Ovary (tissue), 9 donors: ENCODE results near the gene TMEM109. TPM values are rescaled to one million over a fixed set of nuclear protein-coding genes. Genes with fewer than 3 reads are reported as not detected.

Experiments used
- DNase-seq, 5 donors: peaks; one replicate each; pipeline ENCODE4 v3.0.0-alpha.2; 2019 to 2020
- H3K27ac ChIP-seq, 2 donors: fragments of 200-600 bp; one replicate each; pipeline versions ENCODE4 v1.5.1 to v1.8.0; 2019 to 2022
- H3K27me3 ChIP-seq: fragments of 200-600 bp; one replicate; pipeline ENCODE4 v1.8.0; 2022
- H3K36me3 ChIP-seq: fragments of 200-600 bp; sonication (generic); one replicate; pipeline ENCODE4 v1.5.1; 2019
- H3K4me1 ChIP-seq: one replicate; pipeline ENCODE4 v1.8.1; 2013; ENCODE audit warnings: mild to moderate bottlenecking, moderate library complexity; ENCODE audit not compliant: insufficient read depth
- H3K4me3 ChIP-seq: fragments of 200-600 bp; sonication (generic); one replicate; pipeline ENCODE4 v1.5.1; 2017
- H3K9me3 ChIP-seq, 2 donors: fragments of 200-600 bp in 1 of 2; sonication (generic) in 1 of 2; one replicate each; pipeline versions ENCODE4 v1.5.1 to v1.8.1; 2013 to 2019; ENCODE audit warnings: mild to moderate bottlenecking in 1 of 2, moderate library complexity in 1 of 2
- CTCF ChIP-seq, 3 donors: fragments of 450-650 bp in 2 of 3; fragments of 200-600 bp in 1 of 3; IDR thresholded peaks; one replicate each; pipeline versions ENCODE4 v1.5.1 to v1.8.0; 2016 to 2022; ENCODE audit warnings: antibody characterized with exemption in 3 of 3, mild to moderate bottlenecking in 1 of 3
- EP300 ChIP-seq: sonication (generic); formaldehyde crosslinking; IDR thresholded peaks from one replicate; pipeline ENCODE4 v1.6.1; 2017; ENCODE audit warnings: antibody characterized with exemption
- POLR2A ChIP-seq: fragments of 450-650 bp; IDR thresholded peaks from one replicate; pipeline ENCODE4 v1.6.1; 2017; ENCODE audit warnings: antibody characterized with exemption, mild to moderate bottlenecking, moderate library complexity
- WGBS, 3 donors: extraction: QIAGEN DNeasy Blood & Tissue Kit in 1 of 3; methylation state at CpG; one replicate each; pipeline versions ENCODE4 v1.1.5 to v1.1.7; 2013 to 2017; 5-methylcytosine and 5-hydroxymethylcytosine counted together
- intact Hi-C, 4 donors: fragments of 100-400 bp; cut with DNase I; formaldehyde crosslinking; loops; one replicate each; pipeline versions ENCODE4 v1.11.0 to v1.15.1; 2022 to 2023
- polyA plus RNA-seq, 2 donors: library from polyadenylated mRNA; stranded (reverse); fragments of 200-250 nt in 1 of 2; fragments of 350-450 nt in 1 of 2; fragmentation: Illumina TruSeq in 1 of 2; extraction: RNeasy Lipid Tissue Mini Kit (QIAGEN cat#74804) in 1 of 2; gene quantifications; one replicate each; pipeline ENCODE4 v1.2.3, GENCODE V29; 2013 to 2014
- total RNA-seq, 7 donors: library from RNA; depleted of rRNA in 2 of 7; stranded (reverse); fragments of >200 nt in 2 of 7; fragmentation: NEBNext Ultra II Directional in 3 of 7; extraction: Animal tissue kit (Norgen Biotek cat#: 25700) in 3 of 7; gene quantifications; one replicate each; pipeline versions ENCODE4 v1.1.0 to v1.2.4, GENCODE V29; 2016 to 2023
- donor health status: DM: no; HTN: no; CAD: no; lungs with moderate emphysema.
- donor health status: DM: no; HTN: no; CAD: no.
- donor health status: Bipolar disorder and iron deficiency.
- donor health status: DM: yes; HTN: yes; CAD: no.
- donor health status: DM: no; HTN: no; CAD: no.
- donor health status: DM: yes; HTN: yes; CAD: no.

TMEM109 gene
- total and polyA plus RNA-seq, 9 donors, result 88.7 to 145 (median 121) TPM

GRCh38 chr11:60921777-60922335 is 7.9 kb downstream of the TMEM109 start:
- 67 to 77% (median 71%) methylated on average over 20 to 23 of the region's 23 CpGs for WGBS, 3 donors
- no peaks in the 10 kb centered on the region for H3K27me3 ChIP-seq
- TF ChIP-seq EP300 (no peak), POLR2A (no peak), CTCF (IDR thresholded peaks at IDR 0.05) (no peak)
- no peaks in the 10 kb centered on the region for H3K36me3 ChIP-seq
- H3K4me1 ChIP-seq, result peaks cover 8% of the 10 kb centered on the region
- H3K9me3 ChIP-seq, result no peaks in the 10 kb centered on the region
- H3K4me3 ChIP-seq, result no peak overlapping the region
- intact Hi-C loops, result no loop called here
- H3K27ac ChIP-seq, result no peak overlapping the region
- no peak for DNase-seq

DNA sequence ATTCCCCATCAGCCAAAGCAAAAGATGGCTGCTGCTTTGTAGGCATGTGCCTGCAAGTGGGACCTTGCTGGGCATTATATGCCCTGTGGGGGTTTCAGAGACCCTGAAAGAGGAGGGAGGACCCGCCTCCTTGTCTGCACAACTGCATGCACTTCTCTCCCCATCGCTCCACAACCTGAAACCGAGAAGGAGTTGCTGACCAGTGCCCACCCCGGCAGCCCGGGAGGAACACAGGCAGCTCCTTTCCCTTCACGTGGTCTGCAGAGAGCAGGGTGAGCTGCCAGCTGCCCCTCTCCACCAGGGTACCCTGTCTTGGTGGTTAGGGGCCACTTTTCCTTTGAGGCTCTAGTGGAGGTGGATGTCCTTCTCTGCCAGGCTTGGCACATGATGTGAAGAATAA is 8.9 kb downstream of the TMEM109 start:
- no peak overlapping the region for H3K4me3 ChIP-seq
- TF ChIP-seq EP300 (no peak), POLR2A (no peak), CTCF (IDR thresholded peaks at IDR 0.05) (no peak)
- no peaks in the 10 kb centered on the region for H3K36me3 ChIP-seq
- H3K4me1 ChIP-seq, result peaks cover 8% of the 10 kb centered on the region
- intact Hi-C loops, result no loop called here
- H3K27ac ChIP-seq, result no peak overlapping the region
- H3K27me3 ChIP-seq, result no peaks in the 10 kb centered on the region
- H3K9me3 ChIP-seq, result no peaks in the 10 kb centered on the region
- WGBS, 3 donors, result 66 to 88% (median 80%) methylated on average over 6 of the region's 6 CpGs
- DNase-seq, result no peak

DNA sequence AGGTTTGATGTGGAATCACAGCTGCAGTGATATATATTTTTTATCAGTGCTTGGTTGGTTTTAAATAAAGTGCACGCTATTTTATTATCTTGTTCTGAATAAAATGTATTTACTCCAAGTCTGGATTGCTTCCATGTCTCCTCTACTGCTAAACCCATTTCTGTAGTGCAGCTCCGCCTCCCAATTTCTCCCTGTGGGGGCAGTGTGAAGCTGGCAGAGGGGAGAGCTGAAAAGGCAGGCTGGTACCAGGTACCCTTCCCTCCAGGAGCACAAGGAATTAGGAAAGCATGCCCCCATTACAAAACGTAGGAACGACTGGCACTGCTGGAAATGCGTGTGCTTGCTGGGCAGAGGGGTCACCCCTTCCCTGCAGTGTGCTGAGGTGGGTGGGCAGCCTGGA is 9.4 kb downstream of the TMEM109 start:
- Histone ChIP-seq H3K36me3 (no peaks in the 10 kb centered on the region), H3K4me1 (peaks cover 8% of the 10 kb centered on the region), H3K4me3 (no peak overlapping the region), H3K9me3 (no peaks in the 10 kb centered on the region), H3K27ac (no peak overlapping the region), H3K27me3 (no peaks in the 10 kb centered on the region)
- intact Hi-C loops, result no loop called here
- 56 to 67% (median 61%) methylated on average over 5 of the region's 5 CpGs for WGBS, 3 donors
- no peak for DNase-seq
- TF ChIP-seq CTCF (IDR thresholded peaks at IDR 0.05), result no peak
- TF ChIP-seq POLR2A, result no peak
- no peak for TF ChIP-seq EP300

- H3K9me3 ChIP-seq, result no peaks in the 10 kb centered on the region
- no peak overlapping the region for H3K4me3 ChIP-seq
- 44 to 56% (median 50%) methylated on average over 6 of the region's 6 CpGs for WGBS, 3 donors
- intact Hi-C loops, result no loop called here
- H3K27ac ChIP-seq, result no peak overlapping the region
- DNase-seq, result no peak
- no peaks in the 10 kb centered on the region for H3K27me3 ChIP-seq
- no peaks in the 10 kb centered on the region for H3K36me3 ChIP-seq
- H3K4me1 ChIP-seq, result peaks cover 8% of the 10 kb centered on the region
- no peak for TF ChIP-seq CTCF (IDR thresholded peaks at IDR 0.05)
These were observed 9.8 kb downstream of the TMEM109 start for GRCh38 chr11:60923800-60924109.
